GM18508 (cell line): ENCODE results near the gene LCE6A.

Source experiments
- ATAC-seq: cut with Tn5 transposase; IDR thresholded peaks from one replicate; pipeline ENCODE4 v1.9.1; 2021; ENCODE audit warnings: moderate number of reproducible peaks; ENCODE audit not compliant: insufficient read depth, unreplicated experiment

LCE6A gene

GRCh38 chr1:152871731-152872126 lies 29.1 kb downstream of the LCE6A start:
- ATAC-seq = no peak

DNA sequence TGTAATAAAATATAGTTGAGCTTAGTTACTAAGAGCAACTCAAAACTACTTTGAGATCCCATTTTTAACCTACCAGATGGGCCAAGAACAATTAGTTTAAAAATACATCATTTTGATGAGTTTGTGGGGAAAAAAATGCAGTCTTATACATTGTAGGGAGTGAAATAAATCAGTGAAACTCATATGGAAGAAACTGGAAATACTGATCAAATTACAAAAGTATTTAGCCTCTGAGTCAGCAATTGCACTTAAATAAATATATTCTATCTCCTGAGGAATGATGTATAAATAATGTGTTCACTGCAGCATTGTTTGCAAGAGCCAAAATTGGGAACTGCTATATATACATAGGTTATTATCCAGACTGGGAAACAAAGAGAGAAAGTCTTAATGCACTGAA lies 30.8 kb downstream of the LCE6A start:
- ATAC-seq = no peak

DNA sequence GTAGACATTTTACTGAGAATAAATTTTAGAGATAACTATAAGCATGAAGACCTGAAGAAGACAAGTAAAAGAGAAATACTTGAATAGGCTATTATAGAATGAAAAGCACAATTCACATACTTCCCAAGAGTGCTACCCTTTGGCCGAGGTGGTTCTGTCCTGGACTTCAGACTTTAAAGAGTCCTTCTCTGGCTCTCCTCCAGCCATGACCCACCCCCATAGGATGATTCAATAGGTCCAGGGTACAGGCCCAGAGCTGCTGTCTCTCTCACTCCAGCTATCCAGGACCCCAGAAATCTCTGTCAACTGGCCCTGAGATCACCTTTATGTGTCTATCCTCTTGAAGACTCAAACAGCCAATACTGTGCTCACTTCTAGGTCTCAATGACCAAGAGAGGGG lies 34.2 kb downstream of the LCE6A start:
- ATAC-seq = no peak

DNA sequence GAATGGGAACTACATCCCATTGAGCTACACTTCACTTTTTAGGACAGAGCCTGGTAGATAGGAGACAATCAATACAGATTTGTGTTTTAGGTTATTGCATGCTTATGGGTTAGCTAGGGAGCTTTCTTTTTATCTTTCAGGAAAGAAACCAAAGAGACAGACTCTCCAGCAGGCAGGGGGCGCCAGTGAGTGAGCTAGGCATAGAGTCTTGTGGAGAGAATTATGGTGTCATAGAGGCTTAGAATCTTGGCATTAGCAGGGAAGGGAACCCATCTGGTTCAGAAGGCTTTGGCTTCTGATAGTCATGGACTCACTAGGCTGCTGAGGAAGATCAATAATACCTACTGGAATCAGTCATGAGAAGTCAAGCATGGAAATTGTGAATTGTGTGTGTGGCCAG lies 35.4 kb downstream of the LCE6A start, which contains the start of gene SMCP:
Gene SMCP, plus strand, starts transcription at position 281 of the 400 bp plus-strand sequence. CDS start 6,101 bp downstream, outside the sequence.
- no peak for ATAC-seq

DNA sequence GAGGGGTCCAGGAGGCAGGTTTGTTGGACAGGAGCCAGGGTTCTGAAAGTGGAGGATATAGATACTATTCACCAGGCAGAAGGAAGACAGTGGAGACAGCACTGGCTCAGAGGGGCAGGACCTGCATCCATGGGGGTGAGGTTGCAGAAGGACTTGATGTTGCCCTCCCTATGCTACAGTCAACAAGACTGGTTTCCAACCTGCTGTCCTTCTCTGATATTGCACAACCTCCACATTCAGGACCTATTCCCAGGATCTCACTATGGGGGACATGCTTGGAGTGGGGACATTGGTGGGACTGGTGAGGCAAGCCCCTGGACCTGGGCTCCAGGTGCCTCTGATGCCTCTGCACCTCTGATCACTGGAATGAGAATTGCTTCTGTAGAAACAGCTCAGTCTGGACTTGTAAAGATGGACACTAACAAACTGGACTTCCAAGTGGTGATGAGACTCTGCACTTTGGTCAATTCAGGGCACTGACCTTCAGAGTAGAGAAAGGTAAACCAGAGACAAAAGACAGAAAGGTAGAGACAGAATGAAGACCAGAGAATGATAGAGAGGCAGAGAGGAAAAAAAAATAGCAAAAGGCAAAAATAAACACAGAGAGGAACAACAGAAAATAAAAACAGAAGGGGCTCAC lies 37.0 kb downstream of the LCE6A start:
- ATAC-seq = no peak

DNA sequence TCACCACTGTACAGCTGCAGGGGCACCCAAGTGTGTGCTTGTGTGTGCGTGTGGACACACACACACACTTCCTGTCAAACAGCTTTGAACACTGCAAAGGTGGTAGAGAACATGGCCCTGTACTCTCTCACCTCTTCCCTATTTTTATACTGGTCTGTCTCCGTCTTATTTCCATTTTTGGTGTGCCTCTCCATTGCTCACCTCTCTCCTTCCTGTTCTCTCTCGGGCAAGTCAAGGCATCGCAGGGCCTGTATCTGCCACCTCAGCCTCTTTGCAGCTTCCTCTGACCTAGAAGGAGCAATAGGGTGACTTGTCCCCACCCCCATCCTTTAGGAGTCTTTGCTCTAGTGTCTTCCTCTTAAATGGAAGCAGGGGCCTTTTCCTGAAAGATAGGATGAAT lies 37.7 kb downstream of the LCE6A start:
- ATAC-seq = no peak

DNA sequence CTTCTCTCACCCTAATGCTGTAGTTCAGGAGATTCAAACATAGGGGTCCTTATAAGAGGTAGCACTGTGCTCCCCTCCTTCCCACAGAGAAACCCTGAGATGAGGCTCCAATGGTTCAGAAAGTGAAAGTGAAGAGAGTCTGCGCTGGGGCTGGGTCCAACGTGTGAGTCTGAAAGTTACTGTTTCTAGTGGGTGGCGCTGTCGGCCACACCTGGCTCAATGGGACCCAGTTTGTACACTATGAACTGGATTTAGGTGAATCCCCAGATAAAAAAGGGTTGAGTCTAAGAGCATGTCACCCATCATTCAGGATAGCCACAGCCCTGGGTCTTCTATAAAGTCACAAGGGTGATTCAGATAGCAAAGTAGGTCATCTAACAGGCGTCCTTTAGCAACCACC lies 38.3 kb downstream of the LCE6A start:
- no peak for ATAC-seq

- no peak for ATAC-seq
These were observed 41.4 kb downstream of the LCE6A start for GRCh38 chr1:152884085-152884484.

DNA sequence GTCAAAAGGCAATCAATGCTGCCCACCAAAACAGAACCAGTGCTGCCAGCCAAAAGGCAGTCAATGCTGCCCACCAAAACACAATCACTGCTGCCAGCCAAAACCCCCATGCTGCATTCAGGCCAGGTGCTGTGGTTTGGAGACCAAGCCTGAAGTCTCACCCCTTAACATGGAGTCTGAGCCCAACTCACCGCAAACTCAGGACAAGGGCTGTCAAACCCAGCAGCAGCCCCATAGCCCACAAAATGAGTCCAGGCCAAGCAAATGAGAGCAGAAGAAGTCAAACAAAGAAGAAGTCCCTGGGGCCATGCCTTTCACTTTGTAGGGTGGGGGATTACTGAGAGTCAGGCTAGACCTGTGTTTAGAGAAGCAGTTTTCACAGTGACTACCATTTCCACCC lies 41.9 kb downstream of the LCE6A start:
- no peak for ATAC-seq

GRCh38 chr1:152884966-152885624 lies 42.4 kb downstream of the LCE6A start:
- no peak for ATAC-seq

DNA sequence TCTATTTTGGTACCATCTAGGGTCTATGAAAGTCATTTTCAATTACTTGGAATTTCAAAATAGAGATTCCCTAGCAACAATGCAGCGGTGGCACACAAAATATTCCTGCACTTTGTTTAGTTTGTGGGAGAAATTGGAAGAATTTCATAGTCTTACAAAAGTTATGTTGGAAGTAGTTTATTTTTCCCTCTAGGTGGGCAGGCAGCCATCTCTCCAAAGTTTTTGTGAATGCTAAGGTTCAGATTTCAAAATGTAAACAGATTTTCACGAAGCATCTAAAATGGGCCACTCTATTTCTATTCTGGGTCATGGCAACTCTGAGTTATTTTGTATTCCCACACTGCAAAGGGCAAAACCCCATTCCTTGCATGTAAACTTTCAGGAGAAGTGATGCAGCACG lies 43.4 kb downstream of the LCE6A start:
- ATAC-seq = no peak

DNA sequence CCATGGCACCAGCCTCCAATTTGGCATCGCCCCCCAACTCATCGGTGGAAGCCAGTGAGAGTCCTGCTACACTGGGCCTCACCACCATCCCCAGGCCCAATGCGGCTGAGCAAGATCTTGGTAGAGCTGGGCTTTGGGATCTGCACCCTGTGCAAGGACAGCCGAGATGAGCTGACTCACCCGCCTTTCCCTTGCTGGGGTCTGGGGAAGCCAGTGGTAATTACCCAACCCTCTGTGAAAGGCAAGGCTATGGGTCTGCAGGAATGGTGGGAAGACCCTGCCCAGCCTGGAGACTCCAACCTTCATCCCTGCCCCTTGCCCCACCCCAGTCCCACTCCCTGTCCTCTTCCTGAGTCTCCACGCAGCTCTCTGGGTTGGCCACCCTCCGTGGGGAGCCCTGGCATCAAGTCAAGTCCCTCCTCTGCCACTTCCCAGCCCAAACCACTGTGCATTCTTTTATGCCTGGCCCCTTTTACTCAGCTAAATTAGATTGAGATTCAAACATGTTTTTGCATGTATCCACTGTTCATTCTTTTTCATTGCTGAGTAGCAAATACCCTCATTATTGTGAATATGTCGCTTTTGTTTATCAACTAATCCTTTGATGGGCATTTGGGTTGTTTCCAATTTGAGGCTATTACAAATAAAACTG lies 44.2 kb downstream of the LCE6A start:
- no peak for ATAC-seq

DNA sequence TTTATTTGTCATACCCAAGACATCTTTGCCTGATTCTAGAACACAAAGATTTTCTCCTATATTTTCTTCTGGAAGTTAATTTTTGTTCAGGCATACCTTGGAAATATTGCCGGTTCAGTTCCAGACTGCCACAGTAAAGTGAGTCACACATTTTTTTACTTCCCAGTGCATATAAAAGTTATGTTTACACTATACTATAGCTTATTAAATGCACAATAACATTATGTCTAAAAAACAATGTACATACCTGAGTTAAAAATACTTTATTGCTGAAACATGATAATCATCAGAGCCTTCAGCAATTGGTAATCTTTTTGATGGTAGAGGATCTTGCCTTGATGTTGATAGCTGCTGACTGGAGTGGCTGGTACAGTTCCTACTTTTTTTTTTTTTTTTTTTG lies 45.5 kb downstream of the LCE6A start:
- ATAC-seq = no peak
